ENCODE measurements around the gene AUNIP. TPM values are rescaled to one million over a fixed set of nuclear protein-coding genes. Genes with fewer than 3 reads are reported as not detected.
"Not testable (repeated sequence)": the region's sequence is repeated elsewhere in the genome, so short reads cannot be mapped to it uniquely, and the experiment has no call there.

Gene AUNIP
- polyA plus RNA-seq, 3 donors = 3.7 to 4.6 (median 4.0) TPM

GRCh38 chr1:25867210-25867991, 8.1 kb upstream of the AUNIP start:
- DNase-seq (ENCODE audit: low read depth in 3 of 3, low spot score in 2 of 3) = no peak

DNA sequence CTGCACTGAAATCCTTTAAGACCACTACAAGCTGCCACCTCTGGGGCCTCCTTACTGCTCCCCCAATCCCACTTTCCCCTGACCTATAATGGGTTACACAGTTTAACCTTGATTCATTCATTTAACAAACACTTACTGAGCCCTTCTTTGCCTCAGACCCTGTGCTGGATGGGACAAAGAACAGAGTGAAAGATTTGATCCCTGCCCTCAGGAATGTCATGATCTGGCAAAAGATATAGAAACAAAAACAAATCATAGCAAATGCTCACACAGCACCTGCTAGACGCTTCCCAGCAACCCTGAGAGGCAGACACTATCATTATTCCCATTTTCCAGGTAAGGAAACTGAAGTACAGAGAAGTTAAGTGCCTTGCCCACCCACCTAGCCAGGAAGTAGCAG, 7.0 kb upstream of the AUNIP start:
- DNase-seq (ENCODE audit: low read depth in 3 of 3, low spot score in 2 of 3) = no peak

DNA sequence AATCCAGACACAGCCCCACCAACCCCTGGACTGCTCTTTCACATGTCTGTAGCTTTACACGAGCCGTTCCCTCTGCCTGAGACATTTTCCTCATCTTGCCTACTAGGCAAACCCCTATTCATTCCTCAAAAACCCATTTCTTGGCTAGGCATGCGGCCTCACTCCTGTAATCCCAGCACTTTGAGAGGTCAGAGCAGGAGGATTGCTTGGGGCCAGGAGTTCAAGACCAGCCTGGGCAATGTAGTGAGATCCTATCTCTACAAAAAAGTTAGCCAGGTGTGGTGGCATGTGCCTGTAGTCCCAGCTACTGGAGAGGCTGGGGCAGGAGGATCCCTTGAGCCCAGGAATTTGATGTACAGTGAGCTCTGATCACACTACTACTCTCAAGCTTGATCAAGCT, 5.2 kb upstream of the AUNIP start:
- no peak for DNase-seq (ENCODE audit: low read depth in 3 of 3, low spot score in 2 of 3)

- no peak for DNase-seq (ENCODE audit: low read depth in 3 of 3, low spot score in 2 of 3)
Measured at GRCh38 chr1:25863486-25864262, 4.4 kb upstream of the AUNIP start.

DNA sequence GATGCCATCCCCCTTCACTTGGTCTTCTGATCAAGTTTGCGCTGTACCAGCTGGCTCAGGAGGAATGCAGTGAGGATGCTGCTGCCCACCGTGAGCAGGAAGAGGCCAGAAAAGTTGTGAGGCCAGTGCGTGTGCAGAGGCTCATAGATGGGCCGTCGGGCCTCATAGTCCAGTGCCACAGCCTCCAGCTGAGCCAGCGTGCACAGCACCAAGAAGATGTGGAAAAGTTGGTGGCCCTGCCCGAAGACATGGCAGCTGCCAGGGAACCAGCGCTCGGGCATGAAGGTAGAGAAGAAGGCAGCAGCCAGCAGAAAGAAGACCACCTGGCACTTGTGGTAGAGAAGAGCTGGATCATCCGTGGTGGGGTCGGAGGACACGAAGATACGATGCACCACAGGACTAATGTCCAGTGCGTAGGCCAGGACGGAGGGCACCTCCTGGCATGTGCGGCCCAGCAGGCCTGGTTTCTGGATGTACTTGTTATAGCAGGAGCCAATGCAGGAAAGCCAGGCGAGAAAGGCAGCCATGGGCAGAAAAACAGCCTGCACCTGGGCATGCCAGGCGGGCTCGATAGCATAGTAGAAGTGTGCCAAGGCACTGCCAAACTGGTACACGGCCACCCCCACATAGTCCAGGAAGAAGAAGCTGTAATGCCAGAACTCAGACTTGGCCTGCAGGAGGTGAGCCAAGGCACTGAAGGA, 3.7 kb upstream of the AUNIP start:
- DNase-seq (ENCODE audit: low read depth in 3 of 3, low spot score in 2 of 3) = no peak

GRCh38 chr1:25861316-25862286, 2.3 kb upstream of the AUNIP start:
- DNase-seq (ENCODE audit: low read depth in 3 of 3, low spot score in 2 of 3) = no peak

DNA sequence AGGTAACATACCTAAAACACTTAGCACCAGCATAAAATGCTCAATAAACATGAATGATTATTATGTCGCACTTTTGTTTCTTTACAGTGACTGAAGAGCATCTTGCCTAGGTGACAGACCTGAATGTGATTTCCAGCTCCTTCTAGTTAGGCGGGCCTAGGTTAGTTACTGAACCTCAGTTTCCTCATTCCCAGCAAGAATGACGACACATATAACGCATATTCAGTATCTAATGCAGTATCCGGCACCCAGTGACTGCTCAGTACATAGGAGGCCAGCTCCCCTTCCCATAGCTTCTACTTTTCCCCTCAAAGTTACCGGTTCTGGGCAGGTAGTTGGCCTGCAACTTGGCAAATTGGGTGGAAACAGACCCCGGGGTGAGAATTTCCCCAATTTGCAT, 763 bp downstream of the AUNIP start:
- DNase-seq (ENCODE audit: low read depth in 3 of 3, low spot score in 2 of 3) = no peak

- DNase-seq (ENCODE audit: low read depth in 3 of 3, low spot score in 2 of 3) = no peak
Measured at GRCh38 chr1:25856856-25857255, 2.4 kb downstream of the AUNIP start.

DNA sequence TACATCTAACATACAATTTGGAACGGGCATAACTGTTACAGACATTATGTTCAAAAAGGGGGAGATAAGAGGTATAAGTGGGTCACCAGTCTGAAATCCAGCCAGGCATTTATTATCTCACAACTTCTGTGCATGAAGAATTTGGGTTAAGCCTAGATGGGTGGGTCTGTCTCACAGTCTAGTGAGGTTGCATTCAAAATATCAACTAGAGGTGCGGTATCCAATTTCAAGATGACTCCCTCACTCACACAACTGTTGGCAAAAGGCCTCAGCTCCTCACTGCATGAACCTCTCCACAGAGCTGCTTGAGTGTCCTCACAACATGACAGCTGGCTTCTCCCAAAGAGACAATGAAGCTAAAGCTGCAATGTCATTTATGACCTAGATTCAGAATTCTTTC, 4.7 kb downstream of the AUNIP start:
- no peak for DNase-seq (ENCODE audit: low read depth in 3 of 3, low spot score in 2 of 3)

GRCh38 chr1:25848531-25848930, 10.7 kb downstream of the AUNIP start:
- no peak for DNase-seq (ENCODE audit: low read depth in 3 of 3, low spot score in 2 of 3)

GRCh38 chr1:25847929-25848328, 11.3 kb downstream of the AUNIP start:
- DNase-seq (ENCODE audit: low read depth in 3 of 3, low spot score in 2 of 3) = no peak

DNA sequence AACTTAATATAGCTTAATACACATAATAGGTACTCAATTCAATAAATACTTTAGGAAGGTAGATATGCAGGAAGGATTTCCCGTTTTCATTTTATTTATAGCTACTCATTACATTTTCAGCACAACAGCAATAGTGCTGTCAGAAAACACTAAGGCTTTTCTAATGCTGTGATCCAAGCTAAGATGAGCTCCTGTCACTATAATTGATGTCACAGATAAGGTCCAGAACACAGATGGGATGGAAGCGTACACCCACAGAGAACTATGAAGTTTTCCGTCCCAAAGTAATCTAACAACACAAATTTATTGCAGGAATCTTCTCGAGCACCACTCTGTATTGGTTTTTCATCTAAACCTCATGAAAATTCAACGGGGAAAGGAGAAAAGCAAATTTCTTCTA, 13.6 kb downstream of the AUNIP start:
- no peak for DNase-seq (ENCODE audit: low read depth in 3 of 3, low spot score in 2 of 3)

DNA sequence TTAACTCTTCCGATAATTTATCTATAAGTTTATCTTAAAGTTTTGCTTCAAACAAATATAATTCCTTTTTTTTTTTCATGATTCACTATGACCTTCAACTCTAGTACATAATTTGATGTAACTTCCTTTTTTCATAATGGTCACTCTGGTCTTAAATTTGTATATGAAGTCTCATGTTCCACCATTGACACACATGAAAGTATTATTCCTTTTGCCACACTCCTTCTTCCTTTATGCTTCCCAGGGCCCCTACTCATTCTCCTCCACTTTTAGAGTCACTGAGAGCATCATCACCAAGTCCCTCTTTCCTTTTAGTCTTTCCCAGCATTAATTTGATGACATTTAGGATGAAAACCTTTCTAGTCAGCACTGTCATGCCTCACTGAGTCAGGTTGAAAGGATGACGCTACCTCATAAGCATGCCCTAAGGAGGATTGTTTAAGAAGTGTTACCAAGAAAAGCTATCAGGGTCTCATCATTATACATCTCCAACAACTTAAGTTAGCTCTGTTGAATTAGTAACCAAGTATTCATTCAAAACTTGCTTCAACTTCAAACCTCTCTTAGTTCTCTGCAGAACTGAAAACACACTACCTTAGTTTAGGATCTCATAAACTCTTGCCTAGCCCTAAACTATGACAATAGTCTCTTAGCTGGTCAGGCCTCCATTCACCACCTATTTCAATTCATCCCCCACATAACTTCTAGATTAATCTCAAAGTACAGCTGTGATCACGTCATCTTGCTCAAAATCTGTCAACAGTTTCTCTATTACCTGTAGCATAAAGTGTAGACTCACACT, 14.5 kb downstream of the AUNIP start:
- no peak for DNase-seq (ENCODE audit: low read depth in 3 of 3, low spot score in 2 of 3)

DNA sequence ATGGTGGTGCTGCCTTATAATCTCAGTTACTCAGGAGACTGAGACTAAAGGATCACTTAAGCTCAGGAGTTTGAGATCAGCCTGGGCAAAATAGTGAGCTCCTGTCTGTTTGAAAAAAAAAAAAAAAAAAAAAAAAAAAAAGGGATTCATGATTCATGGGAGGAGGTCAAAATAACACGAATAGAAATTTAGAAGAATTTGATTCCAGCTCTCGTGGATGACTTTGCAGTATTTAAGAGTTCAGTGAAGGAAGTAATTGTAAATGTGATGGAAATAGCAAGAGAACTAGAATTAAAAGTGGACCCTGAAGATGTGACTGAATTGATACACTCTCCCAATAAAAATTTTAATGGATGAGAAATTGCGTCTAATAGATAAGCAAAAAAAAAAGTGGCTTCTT, 15.8 kb downstream of the AUNIP start:
- no peak for DNase-seq (ENCODE audit: low read depth in 3 of 3, low spot score in 2 of 3)

GRCh38 chr1:25839808-25840207, 19.4 kb downstream of the AUNIP start:
- not testable (repeated sequence) for DNase-seq (ENCODE audit: low read depth in 3 of 3, low spot score in 2 of 3)

- DNase-seq (ENCODE audit: low read depth in 3 of 3, low spot score in 2 of 3) = no peak
Measured at GRCh38 chr1:25837262-25837875, 21.9 kb downstream of the AUNIP start.

GRCh38 chr1:25836695-25837094, 22.6 kb downstream of the AUNIP start:
- no peak for DNase-seq (ENCODE audit: low read depth in 3 of 3, low spot score in 2 of 3)

- DNase-seq (ENCODE audit: low read depth in 3 of 3, low spot score in 2 of 3) = no peak
Measured at GRCh38 chr1:25834894-25835293, 24.4 kb downstream of the AUNIP start.

- DNase-seq (ENCODE audit: low read depth in 3 of 3, low spot score in 2 of 3) = no peak
Measured at GRCh38 chr1:25833158-25833557, 26.1 kb downstream of the AUNIP start.

All from right renal cortex interstitium (tissue), 3 donors.